GM13977 (cell line): ENCODE measurements around the gene ZDHHC11.
"Not testable (repeated sequence)": the region's sequence is repeated elsewhere in the genome, so short reads cannot be mapped to it uniquely, and the experiment has no call there.

Experiments used
- DNase-seq: peaks from one replicate; pipeline ENCODE4 v3.0.0; 2012; ENCODE audit warnings: low spot score
- CTCF ChIP-seq: IDR thresholded peaks from 2 replicates; pipeline ENCODE4 v1.5.1; 2012; ENCODE audit warnings: mild to moderate bottlenecking, control low read depth; ENCODE audit not compliant: insufficient read depth; ENCODE audit errors: extremely low read depth, missing control alignments
- in situ Hi-C: fragments of 300-500 bp; cut with MboI; formaldehyde crosslinking; loops from one replicate; pipeline ENCODE4 v1.12.0; 2022; ENCODE audit warnings: low sequenced_read_pairs, low pct_unique_long_range_greater_than_20kb, mixed read lengths, inconsistent platforms; ENCODE audit not compliant: unreplicated experiment

Gene ZDHHC11

GRCh38 chr5:751496-751895 lies 99.3 kb downstream of the ZDHHC11 start:
- TF ChIP-seq CTCF, result no peak
- DNase-seq, result peak; percentile 1
- in situ Hi-C loops, result no loop called here

GRCh38 chr5:750226-750625 lies 100.6 kb downstream of the ZDHHC11 start:
- in situ Hi-C loops, result not testable (repeated sequence)
- peak; percentile 1 for DNase-seq

GRCh38 chr5:749101-749670 lies 101.6 kb downstream of the ZDHHC11 start:
- TF ChIP-seq CTCF, result no peak
- DNase-seq, result peak; percentile 3
- in situ Hi-C loops, result no loop called here

GRCh38 chr5:748011-748980 lies 102.5 kb downstream of the ZDHHC11 start:
- peak; percentile 2 for DNase-seq
- in situ Hi-C loops, result not testable (repeated sequence)

- DNase-seq, in situ Hi-C loops: not testable (repeated sequence)
These were observed 103.4 kb downstream of the ZDHHC11 start for GRCh38 chr5:747303-747844.

- DNase-seq, result peak; percentile 12
- no peak for TF ChIP-seq CTCF
- in situ Hi-C loops, result no loop called here
These were observed 104.5 kb downstream of the ZDHHC11 start for GRCh38 chr5:746258-746761.
